ENCODE data around the gene MED12L.

DNA sequence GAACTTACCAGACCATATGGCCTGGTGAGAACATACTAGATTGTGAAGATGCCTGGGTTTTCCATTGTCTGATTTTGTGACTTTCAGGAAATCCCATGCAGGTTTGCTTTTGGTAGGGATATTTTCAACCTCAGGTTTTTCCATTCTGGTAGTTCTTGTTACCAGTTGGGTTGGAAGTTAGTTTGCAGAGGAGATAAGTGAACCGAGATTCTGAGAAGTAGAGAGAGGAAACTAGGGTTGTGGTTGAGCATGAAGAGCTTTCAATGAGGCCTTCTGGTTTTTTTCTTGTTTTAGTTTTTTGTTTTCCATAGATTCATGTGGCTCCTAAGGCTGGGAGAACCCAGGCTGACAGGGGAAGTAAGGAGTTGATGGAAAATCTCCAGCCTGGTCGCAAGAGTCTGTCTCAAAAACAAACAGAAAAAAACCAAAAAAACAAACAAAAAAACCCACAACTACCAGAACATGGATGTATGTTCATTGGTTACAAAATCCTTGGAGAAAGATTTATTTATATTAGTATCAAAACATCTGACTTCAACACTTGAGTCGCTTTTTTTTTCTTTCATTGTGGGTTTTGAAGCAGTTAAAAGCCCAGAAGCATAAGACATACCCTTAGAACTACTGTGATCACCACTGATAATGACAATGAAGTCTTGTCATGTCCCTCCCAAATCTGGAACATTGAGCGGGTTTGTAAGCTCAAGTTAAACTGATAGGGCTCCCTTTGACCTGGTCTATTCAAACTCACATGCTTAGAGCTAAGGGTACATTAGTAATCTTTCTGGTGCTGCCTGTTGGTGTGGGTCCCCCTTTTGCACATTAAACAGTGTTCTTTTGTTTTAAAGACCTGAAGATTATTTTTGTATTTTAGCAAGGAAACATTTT, 114.3 kb downstream of the MED12L start:
- no peak for TF ChIP-seq CTCF (IDR thresholded peaks at IDR 0.05)
- TF ChIP-seq POLR2A (IDR thresholded peaks at IDR 0.05): no peak
- TF ChIP-seq EP300 (IDR thresholded peaks at IDR 0.05): no peak

Measured in ovary (tissue), 3 donors.